Transverse colon (tissue), 4 donors: ENCODE measurements around the gene CEP63. TPM values are rescaled to one million over a fixed set of nuclear protein-coding genes. Genes with fewer than 3 reads are reported as not detected.

Experiments
- DNase-seq: peaks from one replicate; pipeline ENCODE4 v3.0.0-alpha.2; 2019
- H3K27ac ChIP-seq, 4 donors: fragments of 200-600 bp; sonication (generic); 2 replicates each; pipeline ENCODE4 v1.5.1; 2016 to 2018; ENCODE audit warnings: inconsistent platforms in 4 of 4
- H3K27me3 ChIP-seq: fragments of 200-600 bp; sonication (generic); 2 replicates; pipeline ENCODE4 v1.5.1; 2017; ENCODE audit warnings: inconsistent platforms
- H3K36me3 ChIP-seq, 4 donors: fragments of 200-600 bp; sonication (generic); 2 replicates each; pipeline ENCODE4 v1.5.1; 2017 to 2019; ENCODE audit warnings: inconsistent platforms in 4 of 4
- H3K4me1 ChIP-seq, 4 donors: fragments of 200-600 bp; sonication (generic); 2 replicates each; pipeline ENCODE4 v1.5.1; 2017 to 2020; ENCODE audit warnings: inconsistent platforms in 4 of 4
- H3K4me3 ChIP-seq, 4 donors: fragments of 200-600 bp; sonication (generic); 1 replicate in 1 of 4; 2 replicates in 3 of 4; pipeline versions ENCODE4 v1.5.1 to v1.6.1; 2017 to 2019; ENCODE audit warnings: inconsistent platforms in 4 of 4
- H3K9me3 ChIP-seq, 2 donors: fragments of 200-600 bp; sonication (generic); 2 replicates each; pipeline ENCODE4 v1.5.1; 2017 to 2019; ENCODE audit warnings: inconsistent platforms in 2 of 2
- EP300 ChIP-seq: sonication (generic); formaldehyde crosslinking; IDR thresholded peaks from one replicate; pipeline ENCODE4 v1.6.1; 2017; ENCODE audit warnings: antibody characterized with exemption, low read depth
- POLR2A ChIP-seq: fragments of 450-650 bp; IDR thresholded peaks from one replicate; pipeline ENCODE4 v1.6.1; 2016; ENCODE audit warnings: antibody characterized with exemption, mild to moderate bottlenecking, moderate library complexity
- POLR2AphosphoS5 ChIP-seq, 3 donors: sonication (generic); formaldehyde crosslinking; IDR thresholded peaks; one replicate each; pipeline ENCODE4 v1.6.1; 2016; ENCODE audit warnings: antibody characterized with exemption in 3 of 3
- WGBS, 2 donors: methylation state at CpG; one replicate each; pipeline ENCODE4 v1.1.5; 2018; ENCODE audit warnings: low coverage in 1 of 2; 5-methylcytosine and 5-hydroxymethylcytosine counted together
- in situ Hi-C, 4 donors: fragments of 200-750 bp; cut with MboI; loops; one replicate each; pipeline versions ENCODE4 v1.15.0 to v1.15.1; 2017; ENCODE audit warnings: low sequenced_read_pairs in 3 of 4, low pct_ligation_motif_present in 1 of 4, low pct_unique_long_range_greater_than_20kb in 1 of 4
- intact Hi-C: fragments of 100-400 bp; cut with DNase I; formaldehyde crosslinking; loops from one replicate; pipeline ENCODE4 v1.15.1; 2023; ENCODE audit warnings: low total_unique reads
- total RNA-seq, 4 donors: library from RNA; depleted of rRNA; stranded (reverse); fragments of >200 nt; gene quantifications; one replicate each; pipeline ENCODE4 v1.1.0, GENCODE V29; 2016
- TF ChIP-seq, protein P1 (sequence below), 5 experiments: fragments of 200-600 bp in 3 of 5; fragments of 450-650 bp in 2 of 5; sonication (generic) in 3 of 5; IDR thresholded peaks; 1 replicate in 2 of 5; 2 replicates in 3 of 5; pipeline ENCODE4 v1.5.1; 2016 to 2017; ENCODE audit warnings: antibody characterized with exemption in 5 of 5, inconsistent platforms in 3 of 5, mild to moderate bottlenecking in 2 of 5, moderate library complexity in 1 of 5

Gene CEP63
- total RNA-seq, 4 donors from 2014 or later = 12.1 to 29.2 (median 16.9) TPM

DNA sequence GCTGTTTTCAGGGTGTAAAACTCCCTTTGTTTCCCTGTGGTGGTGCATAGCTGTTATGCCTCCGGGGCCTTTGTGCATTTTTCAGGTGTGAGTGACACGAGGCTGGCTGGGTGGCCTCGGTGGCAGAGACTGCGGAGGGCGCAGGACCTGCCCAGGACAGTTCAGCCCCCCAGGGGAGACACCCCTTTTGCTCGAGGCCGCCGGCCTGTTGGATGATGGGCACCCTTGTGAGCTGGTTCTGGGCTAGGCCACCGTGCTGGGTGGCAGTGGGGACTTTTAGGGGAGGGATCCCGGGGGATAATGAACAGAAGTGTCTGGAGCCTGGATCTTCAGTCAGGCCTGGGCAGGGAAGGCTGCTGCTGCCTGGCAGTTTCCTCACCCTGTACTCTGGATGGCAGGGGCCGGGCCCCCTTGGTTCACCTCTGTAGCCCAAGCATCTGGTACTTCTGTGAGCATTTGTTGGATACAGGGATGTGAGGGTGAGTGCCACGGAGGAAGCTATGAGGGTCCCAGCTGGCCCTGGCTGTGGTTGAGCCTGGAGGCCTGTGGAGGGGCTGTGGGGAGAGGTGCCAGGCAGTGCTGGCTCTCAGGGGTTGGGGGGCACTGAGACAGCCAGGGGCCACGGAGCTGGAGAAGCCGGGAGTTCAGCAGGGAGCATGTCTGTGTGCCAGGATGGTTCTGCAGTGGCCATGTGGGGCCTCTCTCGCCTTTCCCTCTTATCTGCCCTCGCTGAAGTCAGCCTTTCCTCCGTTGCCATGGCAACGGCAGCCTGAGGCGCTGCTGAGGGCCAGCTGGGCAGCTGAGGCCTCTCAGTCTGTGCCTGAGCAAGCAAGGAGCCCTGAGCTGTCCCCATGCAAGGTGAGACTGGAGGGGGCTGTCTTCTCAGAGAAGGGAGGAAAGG lies 115.9 kb downstream of the CEP63 start:
- no peak for DNase-seq
- no peak overlapping the region for H3K4me3 ChIP-seq
- no peak overlapping the region for H3K27ac ChIP-seq
- TF ChIP-seq EP300 (no peak), POLR2AphosphoS5 (IDR thresholded peaks at IDR 0.05) (no peak), POLR2A (no peak)
- TF ChIP-seq, protein P1, sequence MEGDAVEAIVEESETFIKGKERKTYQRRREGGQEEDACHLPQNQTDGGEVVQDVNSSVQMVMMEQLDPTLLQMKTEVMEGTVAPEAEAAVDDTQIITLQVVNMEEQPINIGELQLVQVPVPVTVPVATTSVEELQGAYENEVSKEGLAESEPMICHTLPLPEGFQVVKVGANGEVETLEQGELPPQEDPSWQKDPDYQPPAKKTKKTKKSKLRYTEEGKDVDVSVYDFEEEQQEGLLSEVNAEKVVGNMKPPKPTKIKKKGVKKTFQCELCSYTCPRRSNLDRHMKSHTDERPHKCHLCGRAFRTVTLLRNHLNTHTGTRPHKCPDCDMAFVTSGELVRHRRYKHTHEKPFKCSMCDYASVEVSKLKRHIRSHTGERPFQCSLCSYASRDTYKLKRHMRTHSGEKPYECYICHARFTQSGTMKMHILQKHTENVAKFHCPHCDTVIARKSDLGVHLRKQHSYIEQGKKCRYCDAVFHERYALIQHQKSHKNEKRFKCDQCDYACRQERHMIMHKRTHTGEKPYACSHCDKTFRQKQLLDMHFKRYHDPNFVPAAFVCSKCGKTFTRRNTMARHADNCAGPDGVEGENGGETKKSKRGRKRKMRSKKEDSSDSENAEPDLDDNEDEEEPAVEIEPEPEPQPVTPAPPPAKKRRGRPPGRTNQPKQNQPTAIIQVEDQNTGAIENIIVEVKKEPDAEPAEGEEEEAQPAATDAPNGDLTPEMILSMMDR (IDR thresholded peaks at IDR 0.05) = no peak
- H3K9me3 ChIP-seq = no peaks in the 10 kb centered on the region
- no peaks in the 10 kb centered on the region for H3K27me3 ChIP-seq
- WGBS, 2 donors = 49% methylated on average over 14 of the region's 19 CpGs; no CpG with 5 or more reads in 1 of the 2 donors
- no peaks in the 10 kb centered on the region for H3K36me3 ChIP-seq
- peaks cover 0 to 2% (median 0%) of the 10 kb centered on the region in 4 donors for H3K4me1 ChIP-seq
- intact Hi-C loops (loop anchor here (2.0 to 10.0 kb wide), 2 partner anchors 153 to 1293 kb away; no protein-coding TSS in a partner anchor), in situ Hi-C loops (loop anchor here in 1 of 4 donors (25.0 kb wide), 1 partner anchor 1286 kb away; no protein-coding TSS in a partner anchor)

- DNase-seq = no peak
- Histone ChIP-seq H3K4me3 (no peak overlapping the region), H3K27ac (no peak overlapping the region), H3K27me3 (no peaks in the 10 kb centered on the region), H3K9me3 (no peaks in the 10 kb centered on the region), H3K36me3 (no peaks in the 10 kb centered on the region), H3K4me1 (peaks cover 0 to 2% (median 0%) of the 10 kb centered on the region in 4 donors)
- TF ChIP-seq, protein P1 (IDR thresholded peaks at IDR 0.05) = no peak
- TF ChIP-seq POLR2AphosphoS5 (IDR thresholded peaks at IDR 0.05) (no peak), POLR2A (no peak), EP300 (no peak)
- in situ Hi-C loops (loop anchor here in 1 of 4 donors (25.0 kb wide), 1 partner anchor 1285 kb away; no protein-coding TSS in a partner anchor), intact Hi-C loops (loop anchor here (10.0 kb wide), 1 partner anchor 152 kb away; no protein-coding TSS in a partner anchor)
- 75% methylated on average over 6 of the region's 6 CpGs; no CpG with 5 or more reads in 1 of the 2 donors for WGBS, 2 donors
Observed at GRCh38 chr3:134602440-134602814, 116.6 kb downstream of the CEP63 start.

DNA sequence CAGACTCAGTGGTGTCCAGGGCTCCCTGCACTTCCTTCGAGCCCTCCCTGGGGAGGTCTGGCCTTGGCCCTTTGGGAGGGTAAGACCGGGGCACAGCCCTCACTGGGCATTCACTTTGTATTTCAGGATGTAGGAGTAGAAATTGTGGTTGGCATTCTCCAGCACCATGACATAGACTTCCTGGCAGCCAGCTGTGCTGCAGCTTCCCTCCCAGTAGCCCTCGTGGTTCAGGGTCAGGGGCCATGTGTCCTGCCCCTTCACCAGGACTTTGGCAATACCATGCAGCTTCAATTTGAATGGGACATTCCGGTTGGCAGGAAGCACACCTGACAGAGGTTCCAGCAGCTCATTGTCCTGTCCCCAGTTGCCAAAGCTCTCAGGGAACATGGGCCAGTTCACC lies 117.6 kb downstream of the CEP63 start:
- intact Hi-C loops (loop anchor here (10.0 kb wide), 1 partner anchor 151 kb away; no protein-coding TSS in a partner anchor), in situ Hi-C loops (loop anchor here in 1 of 4 donors (25.0 kb wide), 1 partner anchor 1284 kb away; no protein-coding TSS in a partner anchor)

More for the DNA sequence above, 117.6 kb downstream of the CEP63 start:
- WGBS, 2 donors = 61% methylated on average over 4 of the region's 4 CpGs; no CpG with 5 or more reads in 1 of the 2 donors
- Histone ChIP-seq H3K9me3 (no peaks in the 10 kb centered on the region), H3K4me3 (no peak overlapping the region), H3K27me3 (no peaks in the 10 kb centered on the region), H3K36me3 (no peaks in the 10 kb centered on the region), H3K4me1 (peaks cover 0 to 2% (median 0%) of the 10 kb centered on the region in 4 donors), H3K27ac (no peak overlapping the region)
- no peak for DNase-seq
- no peak for TF ChIP-seq EP300
- no peak for TF ChIP-seq POLR2A
- no peak for TF ChIP-seq POLR2AphosphoS5 (IDR thresholded peaks at IDR 0.05)
- TF ChIP-seq, protein P1 (IDR thresholded peaks at IDR 0.05) = no peak
